ENCODE data around the gene IGFN1. TPM values are rescaled to one million over a fixed set of nuclear protein-coding genes. Genes with fewer than 3 reads are reported as not detected.

IGFN1 gene
- total RNA-seq, 1 donor from 2014 or later, result not detected

GRCh38 chr1:201267481-201268229 is 77.0 kb downstream of the IGFN1 start:
- DNase-seq, result no peak
- intact Hi-C loops (cut with DNase I), result no loop called here
- ATAC-seq (ENCODE audit: poor library complexity), result no peak

- DNase-seq (no peak), ATAC-seq (ENCODE audit: poor library complexity) (no peak)
- intact Hi-C loops (cut with DNase I), result no loop called here
Observed at GRCh38 chr1:201268604-201269151, 78.1 kb downstream of the IGFN1 start.

- intact Hi-C loops (cut with DNase I), result no loop called here
- no peak for DNase-seq
- no peak for ATAC-seq (ENCODE audit: poor library complexity)
Observed at GRCh38 chr1:201269281-201269680, 78.7 kb downstream of the IGFN1 start.

DNA sequence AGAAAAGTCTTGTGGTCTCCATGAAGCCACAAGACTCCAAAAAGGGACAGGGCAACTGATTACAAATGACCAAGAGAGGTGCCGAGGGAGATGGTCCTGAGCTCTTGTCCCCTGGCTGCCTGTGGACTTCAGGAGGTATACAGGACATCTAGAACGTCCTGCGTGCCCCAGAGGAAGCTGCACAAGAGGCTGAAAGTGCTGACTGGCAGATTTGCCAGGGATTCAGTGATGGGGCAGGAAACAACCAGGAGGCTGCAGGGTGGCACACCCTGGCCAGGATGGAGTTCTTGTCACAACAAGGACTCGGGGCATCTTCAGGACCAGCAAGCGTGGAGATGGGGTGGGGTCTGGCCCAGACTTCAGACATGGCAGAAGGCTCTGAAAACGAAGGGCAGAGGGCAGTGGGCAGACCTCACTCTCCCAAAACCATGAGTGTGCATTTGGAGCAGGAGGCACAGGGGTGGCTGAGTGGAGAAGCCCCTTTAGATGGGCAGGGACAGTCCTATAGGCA is 79.3 kb downstream of the IGFN1 start:
- intact Hi-C loops (cut with DNase I), result no loop called here
- no peak for ATAC-seq (ENCODE audit: poor library complexity)

DNA sequence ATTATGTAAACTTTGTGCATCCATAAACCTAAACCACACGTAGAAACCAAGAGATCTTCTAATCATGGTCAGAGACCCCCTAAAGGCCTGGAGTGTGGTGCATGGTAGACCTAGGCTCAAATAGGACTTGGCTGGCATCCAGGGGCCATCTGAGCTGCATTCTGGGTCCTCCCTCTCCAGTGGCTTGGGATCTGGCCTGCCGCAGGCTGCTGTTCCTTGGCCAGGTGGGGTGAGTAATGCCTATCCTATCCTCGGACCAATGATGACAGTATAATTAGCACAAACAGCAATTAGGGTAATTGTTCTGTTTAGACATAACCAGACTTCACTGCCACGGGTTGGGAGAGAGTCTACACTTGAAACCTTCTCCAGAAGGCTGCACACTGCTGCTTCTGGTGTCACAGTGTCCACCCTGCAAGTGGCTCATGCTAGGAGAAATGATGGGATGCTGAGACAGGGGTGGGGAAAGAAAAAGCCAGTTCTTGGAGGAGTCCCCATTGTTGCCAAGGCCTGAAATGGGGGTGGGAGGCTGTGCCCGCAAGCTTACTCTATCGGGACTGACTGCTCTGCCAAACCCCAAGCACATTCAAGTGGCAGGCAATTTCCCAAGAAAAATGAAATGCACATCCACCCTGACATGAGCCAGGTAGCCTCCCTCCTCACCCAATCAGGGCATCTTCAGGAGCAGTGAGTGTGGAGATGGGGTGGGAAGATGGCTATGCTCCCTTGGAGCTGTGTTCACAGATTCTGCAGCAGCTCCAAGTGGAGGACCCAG is 80.2 kb downstream of the IGFN1 start:
- DNase-seq (no peak), ATAC-seq (ENCODE audit: poor library complexity) (no peak)
- intact Hi-C loops (cut with DNase I), result no loop called here

More for the DNA sequence above, 79.3 kb downstream of the IGFN1 start:
- DNase-seq, result no peak

- intact Hi-C loops (cut with DNase I), result no loop called here
- no peak for ATAC-seq (ENCODE audit: poor library complexity)
- DNase-seq, result no peak
Observed at GRCh38 chr1:201272799-201273198, 82.2 kb downstream of the IGFN1 start.

DNA sequence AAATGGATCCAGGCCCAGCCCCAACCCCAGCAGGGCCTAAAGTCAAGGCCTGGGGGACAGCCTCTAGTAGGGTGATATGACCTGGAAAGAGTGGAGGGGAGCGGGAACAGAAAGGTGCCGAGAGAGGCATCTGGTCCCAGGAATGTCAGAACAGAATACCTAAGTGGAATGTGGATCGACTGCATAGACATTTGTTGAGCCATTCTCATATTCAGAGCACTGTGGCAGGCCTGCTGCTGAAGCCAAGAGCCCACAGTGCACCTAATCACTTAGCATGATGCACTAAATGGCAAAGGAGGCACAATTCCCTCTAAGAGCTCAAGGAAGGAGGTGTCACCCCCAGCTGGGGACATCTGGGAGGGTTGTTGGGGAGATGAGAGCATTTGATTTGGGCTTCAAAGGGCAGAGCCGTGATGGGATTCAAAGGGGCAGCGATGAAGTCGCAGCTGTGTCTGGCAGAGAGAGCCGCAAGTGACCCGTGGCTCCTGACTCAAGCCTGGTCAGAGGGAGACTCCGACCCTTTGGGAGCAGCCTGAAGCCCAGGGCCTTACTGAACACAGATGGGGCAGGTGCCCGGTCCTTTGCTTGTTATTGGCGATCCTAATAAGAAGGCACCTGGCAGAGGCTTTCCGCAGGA is 84.1 kb downstream of the IGFN1 start:
- ATAC-seq (ENCODE audit: poor library complexity) (no peak), DNase-seq (no peak)
- intact Hi-C loops (cut with DNase I), result no loop called here

DNA sequence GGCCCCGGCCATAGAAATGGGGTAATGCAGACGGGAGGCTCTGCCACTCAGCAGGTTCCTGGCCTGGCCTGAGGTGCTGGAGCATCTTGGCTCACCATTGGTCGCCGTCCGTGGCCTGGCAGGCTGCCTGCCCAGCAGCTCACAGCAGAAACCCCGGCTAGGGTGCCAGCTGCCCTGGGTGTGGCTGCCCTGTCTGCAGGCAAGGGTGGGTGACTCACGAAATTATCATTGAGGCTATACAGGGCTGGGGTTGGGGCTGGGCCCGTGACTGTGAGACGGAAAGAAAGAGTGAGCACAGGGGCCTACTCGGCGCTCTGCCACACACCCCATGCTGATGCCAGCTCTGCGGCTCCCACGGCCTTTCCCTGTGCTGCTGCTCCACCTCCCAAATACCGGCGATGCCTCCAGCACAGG is 84.6 kb downstream of the IGFN1 start:
- intact Hi-C loops (cut with DNase I), result no loop called here
- peak; percentile 91 for ATAC-seq (ENCODE audit: poor library complexity)
- peak; percentile 82 for DNase-seq

GRCh38 chr1:201276891-201277290 is 86.3 kb downstream of the IGFN1 start:
- no peak for ATAC-seq (ENCODE audit: poor library complexity)
- intact Hi-C loops (cut with DNase I), result no loop called here
- no peak for DNase-seq

DNA sequence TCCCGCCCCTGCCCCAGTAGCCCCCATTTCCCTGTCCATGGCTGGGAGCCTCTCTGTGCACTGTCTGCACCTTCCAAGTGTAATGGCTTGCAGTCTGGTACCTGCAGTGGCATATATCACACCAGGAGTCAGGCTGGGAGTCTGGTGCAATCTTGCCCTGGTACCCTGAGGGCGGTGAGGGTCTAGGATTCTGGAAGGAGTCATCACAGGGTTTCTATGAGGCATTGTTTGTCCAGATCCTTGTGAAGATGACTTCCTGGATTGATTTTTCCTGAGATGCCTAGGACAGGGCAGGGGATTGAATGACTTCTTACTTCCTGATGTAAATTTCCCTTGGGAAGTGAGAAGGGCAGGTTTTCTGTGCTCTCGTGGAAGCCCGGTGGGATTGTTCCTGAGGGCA is 86.8 kb downstream of the IGFN1 start:
- intact Hi-C loops (cut with DNase I), result no loop called here
- DNase-seq (no peak), ATAC-seq (ENCODE audit: poor library complexity) (no peak)

Other genes with a start within 250 kb of the IGFN1 start
- 0.24 TPM for gene KIF21B, start 167.1 kb upstream of the IGFN1 start, total RNA-seq
- not detected for gene CACNA1S, start 78.4 kb upstream of the IGFN1 start, total RNA-seq
- gene ASCL5, start 63.6 kb upstream of the IGFN1 start, total RNA-seq, result not detected
- gene TMEM9, start 36.4 kb upstream of the IGFN1 start, total RNA-seq, result 20.7 TPM
- 0.08 TPM for gene PKP1, start 92.7 kb downstream of the IGFN1 start, total RNA-seq
- gene TNNT2, start 186.9 kb downstream of the IGFN1 start, total RNA-seq, result 9,128 TPM
- 1.9 TPM for gene LAD1, start 208.5 kb downstream of the IGFN1 start, total RNA-seq
- gene TNNI1, start 230.9 kb downstream of the IGFN1 start, total RNA-seq, result 4.3 TPM

Data from Right ventricle myocardium superior (tissue), 1 donor.